ENCODE measurements around the gene EAF2. TPM values are rescaled to one million over a fixed set of nuclear protein-coding genes. Genes with fewer than 3 reads are reported as not detected.

The EAF2 gene
- total RNA-seq, 4 donors from 2014 or later, result 1.3 to 4.5 (median 1.4) TPM; not detected in 1

- H3K4me3 ChIP-seq (ENCODE audit: low read depth, poor library complexity, severe bottlenecking), result no peak overlapping the region
- TF ChIP-seq CTCF (IDR thresholded peaks at IDR 0.05) (no peak), POLR2A (IDR thresholded peaks at IDR 0.05) (no peak)
- no peak for DNase-seq (ENCODE audit: low spot score in 2 of 2)
- intact Hi-C loops (cut with DNase I; ENCODE audit: low total_unique reads), result no loop called here
These were observed 34.1 kb upstream of the EAF2 start for GRCh38 chr3:121800906-121801305.

- H3K4me3 ChIP-seq (ENCODE audit: low read depth, poor library complexity, severe bottlenecking), result no peak overlapping the region
- intact Hi-C loops (cut with DNase I; ENCODE audit: low total_unique reads), result no loop called here
- TF ChIP-seq CTCF (IDR thresholded peaks at IDR 0.05) (no peak), POLR2A (IDR thresholded peaks at IDR 0.05) (no peak)
- no peak for DNase-seq (ENCODE audit: low spot score in 2 of 2)
- WGBS, 2 donors, result 94 to 95% methylated on average over 2 of the region's 2 CpGs
These were observed 31.2 kb upstream of the EAF2 start for GRCh38 chr3:121803771-121804320.

GRCh38 chr3:121809249-121809648 is 25.8 kb upstream of the EAF2 start:
- no peak for TF ChIP-seq POLR2A (IDR thresholded peaks at IDR 0.05)
- no peak for TF ChIP-seq CTCF (IDR thresholded peaks at IDR 0.05)

GRCh38 chr3:121817753-121818152 is 17.3 kb upstream of the EAF2 start:
- no peak for TF ChIP-seq POLR2A (IDR thresholded peaks at IDR 0.05)
- TF ChIP-seq CTCF (IDR thresholded peaks at IDR 0.05), result no peak

More at GRCh38 chr3:121809249-121809648, 25.8 kb upstream of the EAF2 start:
- WGBS, 2 donors, result 0% methylated on average over 1 of the region's 1 CpG
- H3K4me3 ChIP-seq (ENCODE audit: low read depth, poor library complexity, severe bottlenecking), result no peak overlapping the region
- intact Hi-C loops (cut with DNase I; ENCODE audit: low total_unique reads), result no loop called here
- no peak for DNase-seq (ENCODE audit: low spot score in 2 of 2)

GRCh38 chr3:121818578-121818977 is 16.4 kb upstream of the EAF2 start:
- no peak for TF ChIP-seq POLR2A (IDR thresholded peaks at IDR 0.05)
- no peak for TF ChIP-seq CTCF (IDR thresholded peaks at IDR 0.05)
- DNase-seq (ENCODE audit: low spot score in 2 of 2), result no peak
- WGBS, 2 donors, result 97 to 99% methylated on average over 2 of the region's 2 CpGs
- intact Hi-C loops (cut with DNase I; ENCODE audit: low total_unique reads), result no loop called here
- H3K4me3 ChIP-seq (ENCODE audit: low read depth, poor library complexity, severe bottlenecking), result no peak overlapping the region

More at GRCh38 chr3:121817753-121818152, 17.3 kb upstream of the EAF2 start:
- no peak overlapping the region for H3K4me3 ChIP-seq (ENCODE audit: low read depth, poor library complexity, severe bottlenecking)
- intact Hi-C loops (cut with DNase I; ENCODE audit: low total_unique reads), result no loop called here
- DNase-seq (ENCODE audit: low spot score in 2 of 2), result no peak

GRCh38 chr3:121819236-121819635 is 15.8 kb upstream of the EAF2 start:
- TF ChIP-seq CTCF (IDR thresholded peaks at IDR 0.05) (no peak), POLR2A (IDR thresholded peaks at IDR 0.05) (no peak)
- WGBS, 2 donors, result 91 to 95% methylated on average over 3 of the region's 3 CpGs

More at GRCh38 chr3:121819236-121819635, 15.8 kb upstream of the EAF2 start:
- H3K4me3 ChIP-seq (ENCODE audit: low read depth, poor library complexity, severe bottlenecking), result no peak overlapping the region
- intact Hi-C loops (cut with DNase I; ENCODE audit: low total_unique reads), result no loop called here
- DNase-seq (ENCODE audit: low spot score in 2 of 2), result no peak

All from lower leg skin (tissue), 4 donors.